ENCODE data around the gene TSACC.
"Not testable (repeated sequence)": the region's sequence is repeated elsewhere in the genome, so short reads cannot be mapped to it uniquely, and the experiment has no call there.

TSACC gene

GRCh38 chr1:156320560-156320959 lies 17.8 kb upstream of the TSACC start:
- TF ChIP-seq, protein P1, sequence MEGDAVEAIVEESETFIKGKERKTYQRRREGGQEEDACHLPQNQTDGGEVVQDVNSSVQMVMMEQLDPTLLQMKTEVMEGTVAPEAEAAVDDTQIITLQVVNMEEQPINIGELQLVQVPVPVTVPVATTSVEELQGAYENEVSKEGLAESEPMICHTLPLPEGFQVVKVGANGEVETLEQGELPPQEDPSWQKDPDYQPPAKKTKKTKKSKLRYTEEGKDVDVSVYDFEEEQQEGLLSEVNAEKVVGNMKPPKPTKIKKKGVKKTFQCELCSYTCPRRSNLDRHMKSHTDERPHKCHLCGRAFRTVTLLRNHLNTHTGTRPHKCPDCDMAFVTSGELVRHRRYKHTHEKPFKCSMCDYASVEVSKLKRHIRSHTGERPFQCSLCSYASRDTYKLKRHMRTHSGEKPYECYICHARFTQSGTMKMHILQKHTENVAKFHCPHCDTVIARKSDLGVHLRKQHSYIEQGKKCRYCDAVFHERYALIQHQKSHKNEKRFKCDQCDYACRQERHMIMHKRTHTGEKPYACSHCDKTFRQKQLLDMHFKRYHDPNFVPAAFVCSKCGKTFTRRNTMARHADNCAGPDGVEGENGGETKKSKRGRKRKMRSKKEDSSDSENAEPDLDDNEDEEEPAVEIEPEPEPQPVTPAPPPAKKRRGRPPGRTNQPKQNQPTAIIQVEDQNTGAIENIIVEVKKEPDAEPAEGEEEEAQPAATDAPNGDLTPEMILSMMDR (conservative IDR thresholded peaks at IDR 0.05), result no peak
- no peak overlapping the region for H3K27ac ChIP-seq

GRCh38 chr1:156323179-156323578 lies 15.1 kb upstream of the TSACC start:
- H3K27ac ChIP-seq, result not testable (repeated sequence)

DNA sequence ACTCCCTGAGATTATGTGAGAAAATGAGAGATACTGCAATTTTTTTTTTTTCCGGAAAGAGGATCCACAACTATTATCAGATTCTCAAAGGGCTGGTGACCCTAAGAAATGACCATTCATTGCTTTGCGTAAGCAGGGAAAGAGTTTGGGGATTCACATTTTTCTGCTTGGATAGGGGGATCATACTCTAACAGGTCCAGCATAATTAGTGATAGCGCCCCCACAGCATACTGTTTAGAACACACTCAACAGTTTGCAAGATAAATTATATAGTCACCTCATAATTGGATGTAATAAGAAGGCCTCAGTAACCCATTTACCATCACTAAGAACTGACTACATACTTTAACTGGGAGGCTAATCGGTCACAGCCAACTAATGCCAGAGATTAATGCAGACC lies 2.1 kb upstream of the TSACC start:
- H3K27ac ChIP-seq, result peak overlapping the region; percentile 91; the same call in 1 of the 2 replicates
- TF ChIP-seq, protein P1 (conservative IDR thresholded peaks at IDR 0.05), result peak; percentile 64

DNA sequence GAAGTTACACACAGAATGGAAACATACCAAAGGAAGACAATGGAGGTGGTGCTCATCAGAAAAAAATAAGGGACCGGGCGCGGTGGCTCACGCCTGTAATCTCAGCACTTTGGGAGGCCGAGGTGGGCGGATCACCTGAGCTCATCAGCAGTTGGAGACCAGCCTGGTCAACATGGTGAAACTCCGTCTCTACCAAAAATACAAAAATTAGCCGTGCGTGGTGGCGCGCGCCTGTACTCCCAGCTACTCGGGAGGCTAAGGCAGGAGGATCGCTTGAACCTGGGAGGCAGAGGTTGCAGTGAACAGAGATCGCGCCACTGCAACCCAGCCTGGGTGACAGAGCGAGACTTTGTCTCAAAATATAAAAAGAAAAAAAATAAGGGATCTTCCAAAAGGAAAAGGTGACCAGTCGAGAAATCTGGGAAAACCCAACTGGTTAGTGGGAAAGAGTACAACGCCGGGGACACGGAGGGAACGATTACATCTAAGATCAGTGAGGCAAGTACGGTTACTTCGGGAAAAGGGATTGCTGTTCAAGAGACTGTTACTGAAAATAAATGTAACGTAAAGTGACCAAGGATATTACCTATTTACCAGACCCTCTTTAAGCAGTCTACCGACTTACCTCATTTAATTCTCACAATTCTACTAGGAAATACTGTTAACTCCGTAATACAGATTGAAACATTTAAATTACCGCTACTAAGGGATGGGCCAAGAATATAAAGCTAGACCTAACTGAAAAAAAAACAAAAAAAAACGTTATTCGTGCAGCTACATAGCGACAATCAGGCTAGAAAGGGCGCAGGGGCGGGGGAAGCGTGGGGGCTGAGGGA lies 1.1 kb upstream of the TSACC start:
- H3K27ac ChIP-seq, result peak overlapping the region; percentile 91
- TF ChIP-seq, protein P1 (conservative IDR thresholded peaks at IDR 0.05), result no peak

GRCh38 chr1:156337888-156338179 lies 492 bp upstream of the TSACC start:
- peak overlapping the region; percentile 91 for H3K27ac ChIP-seq
- TF ChIP-seq, protein P1 (conservative IDR thresholded peaks at IDR 0.05), result no peak

- no peak overlapping the region for H3K27ac ChIP-seq
- TF ChIP-seq, protein P1 (conservative IDR thresholded peaks at IDR 0.05), result no peak
These were observed 4.0 kb downstream of the TSACC start for GRCh38 chr1:156342166-156342955.

DNA sequence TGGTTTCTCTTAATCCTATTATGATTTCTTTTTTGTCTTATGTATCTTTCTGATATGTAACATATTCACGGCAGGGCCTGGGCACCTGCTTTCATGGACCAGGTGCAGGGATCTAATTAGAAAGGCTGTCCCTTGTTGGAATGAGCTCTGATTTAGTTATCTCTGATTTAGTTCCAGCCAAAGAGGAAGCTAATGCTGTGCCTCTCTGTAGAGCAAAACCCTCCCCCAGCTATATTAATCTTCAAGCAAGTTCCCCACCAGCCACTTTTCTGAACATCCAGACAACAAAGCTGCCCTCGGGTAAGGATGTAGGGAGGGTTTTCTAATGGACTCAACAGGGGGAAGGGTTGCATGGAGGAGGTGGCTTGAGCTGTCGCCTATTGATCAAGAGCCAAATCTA lies 6.1 kb downstream of the TSACC start:
- H3K27ac ChIP-seq, result no peak overlapping the region
- TF ChIP-seq, protein P1 (conservative IDR thresholded peaks at IDR 0.05), result no peak

DNA sequence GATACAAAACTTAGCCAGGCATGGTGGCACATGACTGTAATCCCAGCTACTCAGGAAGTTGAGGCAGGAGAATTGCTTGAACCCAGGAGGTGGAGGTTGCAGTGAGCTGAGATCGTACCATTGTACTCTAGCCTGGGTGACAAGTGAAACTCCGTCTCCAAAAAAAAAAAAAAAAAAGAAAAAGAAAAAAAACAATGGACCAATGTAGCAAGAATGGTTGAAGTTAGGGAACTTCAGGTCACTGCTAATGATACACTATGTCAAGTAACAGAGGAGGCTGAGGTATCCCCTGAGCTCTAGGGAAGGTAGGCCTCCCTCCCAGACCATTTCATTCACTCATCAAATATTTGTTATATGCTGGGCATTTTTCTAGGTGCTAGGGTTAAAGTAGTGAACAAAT lies 7.7 kb downstream of the TSACC start:
- not testable (repeated sequence) for H3K27ac ChIP-seq
